Endothelial cell of umbilical vein (primary cell): ENCODE results near the gene PLD2. TPM values are rescaled to one million over a fixed set of nuclear protein-coding genes. Genes with fewer than 3 reads are reported as not detected.
A peak's percentile ranks its signal among the peaks of the same experiment; 100 is the strongest.

ENCODE experiments used
- BruUV-seq: library from RNA; stranded (reverse); fragments of 400-500 nt; replicated peaks from 2 replicates; lab custom pipeline; 2021; lab: Mats Ljungman, UMichigan
- CTCF ChIA-PET: fragments of 300-600, 350-600 bp; sonication (Branson Sonifier 250); formaldehyde crosslinking; loops from one replicate; lab custom pipeline; 2021; ENCODE audit warnings: antibody characterized with exemption, inconsistent platforms; lab: Charles Lee
- POLR2A ChIA-PET: fragments of 300-600, 350-600 bp; sonication (Branson Sonifier 250); formaldehyde crosslinking; loops from one replicate; lab custom pipeline; 2021; ENCODE audit warnings: antibody characterized with exemption, inconsistent platforms; lab: Charles Lee
- DNase-seq: peaks from one replicate; pipeline ENCODE4 v3.0.0-alpha.2; 2011; ENCODE audit warnings: low read depth, low spot score
- FAIRE-seq: peaks from 2 replicates; lab custom pipeline; 2011; peaks lifted over from hg19 to GRCh38; lab: Jason Lieb, UNC
- H2AFZ ChIP-seq: 2 replicates; pipeline ENCODE4 v1.6.0; 2012; ENCODE audit warnings: low read depth, low read length, control low read depth, inconsistent platforms
- H3K27ac ChIP-seq: 2 replicates; pipeline ENCODE4 v1.5.1; 2011; ENCODE audit warnings: low read depth, mild to moderate bottlenecking, control low read depth, low read length, moderate library complexity; ENCODE audit not compliant: insufficient read depth
- H3K27me3 ChIP-seq, 2 experiments: 2 replicates each; pipeline versions ENCODE4 v1.6.0 to v1.6.1; 2011; ENCODE audit warnings: low read length in 2 of 2, mixed read lengths in 1 of 2; ENCODE audit not compliant: control insufficient read depth in 2 of 2, insufficient read depth in 2 of 2
- H3K36me3 ChIP-seq, 2 experiments: 2 replicates in 1 of 2; 3 replicates in 1 of 2; pipeline ENCODE4 v1.5.1; 2011; ENCODE audit warnings: low read length in 2 of 2, mild to moderate bottlenecking in 1 of 2, moderate library complexity in 1 of 2; ENCODE audit not compliant: control insufficient read depth in 2 of 2, insufficient read depth in 2 of 2; ENCODE audit errors: extremely low read depth in 1 of 2
- H3K4me1 ChIP-seq: 3 replicates; pipeline ENCODE4 v1.5.1; 2011; ENCODE audit warnings: mild to moderate bottlenecking, low read length; ENCODE audit not compliant: control insufficient read depth, insufficient read depth; ENCODE audit errors: extremely low read depth
- H3K4me2 ChIP-seq: 2 replicates; pipeline ENCODE4 v1.6.1; 2011; ENCODE audit warnings: low read length, control low read depth, mixed read lengths; ENCODE audit not compliant: insufficient read depth
- H3K4me3 ChIP-seq, 3 experiments: fragments of 200-600 bp in 1 of 3; sonication (generic), shearing (Covaris generic) in 1 of 3; replicated peaks in 1 of 3; 2 replicates each; pipeline ENCODE4 v1.5.1; 2011 to 2016; ENCODE audit warnings: control low read depth in 3 of 3, low read length in 3 of 3, mild to moderate bottlenecking in 2 of 3, inconsistent platforms in 1 of 3, low read depth in 1 of 3, moderate library complexity in 1 of 3; ENCODE audit not compliant: insufficient read depth in 1 of 3
- H3K79me2 ChIP-seq: 2 replicates; pipeline ENCODE4 v1.6.0; 2012; ENCODE audit warnings: low read length, inconsistent platforms; ENCODE audit not compliant: control insufficient read depth, insufficient read depth
- H3K9ac ChIP-seq: replicated peaks from 2 replicates; pipeline ENCODE3; 2011; ENCODE audit warnings: low read length, control low read depth; ENCODE audit not compliant: insufficient read depth; ENCODE audit errors: extremely low read depth
- H3K9me1 ChIP-seq: replicated peaks from 3 replicates; pipeline ENCODE4 v1.6.0; 2011; ENCODE audit warnings: mild to moderate bottlenecking, low read length; ENCODE audit not compliant: control insufficient read depth, insufficient read depth; ENCODE audit errors: extremely low read depth
- H3K9me3 ChIP-seq: replicated peaks from 2 replicates; pipeline ENCODE4 v1.5.1; 2012; ENCODE audit warnings: low read length, inconsistent platforms; ENCODE audit not compliant: control insufficient read depth, insufficient read depth
- H4K20me1 ChIP-seq: replicated peaks from 2 replicates; pipeline ENCODE3; 2011; ENCODE audit warnings: mild to moderate bottlenecking, low read length; ENCODE audit not compliant: control insufficient read depth, insufficient read depth; ENCODE audit errors: extremely low read depth
- EZH2 ChIP-seq: IDR thresholded peaks from 2 replicates; pipeline ENCODE4 v1.6.1; 2012; ENCODE audit warnings: borderline replicate concordance, low read depth, mild to moderate bottlenecking, moderate library complexity, low read length, inconsistent platforms; ENCODE audit not compliant: severe bottlenecking
- FOS ChIP-seq: IDR thresholded peaks from 2 replicates; pipeline ENCODE4 v1.6.1; 2011; ENCODE audit warnings: mild to moderate bottlenecking, low read length, moderate library complexity, borderline replicate concordance; ENCODE audit not compliant: insufficient read depth
- GATA2 ChIP-seq: IDR thresholded peaks from 2 replicates; pipeline ENCODE4 v1.7.0; 2011; ENCODE audit warnings: low read depth, mild to moderate bottlenecking, moderate library complexity, mixed read lengths, low read length; ENCODE audit not compliant: insufficient read length, insufficient read depth
- JUN ChIP-seq: IDR thresholded peaks from 2 replicates; pipeline ENCODE4 v1.6.1; 2011; ENCODE audit warnings: borderline replicate concordance, low read depth; ENCODE audit not compliant: insufficient read length, insufficient read depth
- MAX ChIP-seq: IDR thresholded peaks from 2 replicates; pipeline ENCODE4 v1.6.1; 2011; ENCODE audit not compliant: insufficient read depth, insufficient read length
- MYC ChIP-seq: IDR thresholded peaks from one replicate; pipeline ENCODE4 v1.6.1; 2011; ENCODE audit warnings: mild to moderate bottlenecking, low read depth, low read length
- POLR2A ChIP-seq: IDR thresholded peaks from 2 replicates; pipeline ENCODE4 v1.6.1; 2012; ENCODE audit warnings: low read depth, mild to moderate bottlenecking, control low read depth, low read length
- POLR2AphosphoS5 ChIP-seq: IDR thresholded peaks from 2 replicates; pipeline ENCODE4 v1.6.1; 2012; ENCODE audit warnings: low read depth, mild to moderate bottlenecking, control low read depth, low read length, moderate library complexity; ENCODE audit not compliant: insufficient read depth
- dilution Hi-C: fragments of 300-500 bp; cut with MboI; formaldehyde crosslinking; loops from one replicate; pipeline ENCODE4 v1.15.0; 2019; ENCODE audit warnings: low sequenced_read_pairs; ENCODE audit not compliant: extremely low pct_ligation_motif_present
- intact Hi-C: fragments of 100-400 bp; cut with micrococcal nuclease; formaldehyde crosslinking; loops from one replicate; pipeline ENCODE4 v1.10.0; 2022
- polyA plus RNA-seq, 4 experiments: library from polyadenylated mRNA; depleted of rRNA in 3 of 4; stranded (reverse) in 3 of 4; unstranded in 1 of 4; fragments of >200 nt; gene quantifications; 2 replicates each; pipeline versions ENCODE4 v1.2.1 to v1.2.3, GENCODE V29; 2011 to 2012; ENCODE audit warnings: missing spikeins in 1 of 4
- total RNA-seq: library from RNA; stranded (reverse); gene quantifications from 2 replicates; pipeline ENCODE4 v1.2.3, GENCODE V29; 2021
- TF ChIP-seq, protein P1 (sequence below), 2 donors: IDR thresholded peaks; 1 replicate in 1 of 2; 2 replicates in 1 of 2; pipeline ENCODE4 v1.5.1; 2011; ENCODE audit warnings: low read length in 2 of 2, mild to moderate bottlenecking in 2 of 2, moderate library complexity in 2 of 2, control low read depth in 1 of 2, inconsistent platforms in 1 of 2, low read depth in 1 of 2; ENCODE audit not compliant: insufficient read depth in 1 of 2; ENCODE audit errors: extremely low read depth in 1 of 2

The PLD2 gene
- total and polyA plus RNA-seq, 2 donors (not counting 3 experiments of a cell fraction or from before 2014, with no cell fraction given) = 52.3 to 54.7 TPM

DNA sequence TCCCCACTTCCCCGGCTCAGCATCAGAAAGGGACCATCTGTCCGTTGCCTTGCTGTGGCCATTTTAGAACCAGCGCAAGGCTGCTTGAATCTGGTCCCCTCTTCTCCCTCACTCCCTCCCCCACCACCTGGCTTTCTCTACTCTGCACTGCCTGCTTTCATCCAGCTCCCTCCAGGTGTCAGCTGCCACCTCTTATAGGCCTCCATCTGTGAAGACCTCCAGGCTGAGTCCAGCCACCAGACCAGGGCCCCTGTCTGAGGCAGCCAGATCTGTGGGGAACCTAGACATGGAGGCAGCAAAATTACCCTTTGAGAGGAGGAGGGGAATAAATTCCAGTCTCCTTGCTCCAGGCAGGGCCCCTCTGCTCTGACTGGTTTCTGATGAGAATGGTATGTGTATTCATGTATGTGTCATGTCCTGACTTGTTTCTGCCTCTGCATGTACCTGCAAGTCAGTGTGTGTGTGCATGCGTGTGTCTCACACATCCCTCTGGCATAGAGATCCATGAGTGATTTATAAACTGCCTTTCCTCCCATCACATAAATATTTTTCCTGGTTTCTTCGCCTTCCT is 47.2 kb downstream of the PLD2 start:
- Histone ChIP-seq H2AFZ (no peak overlapping the region), H4K20me1 (no peaks in the 10 kb centered on the region), H3K4me3 (no peak overlapping the region), H3K36me3 (no peaks in the 10 kb centered on the region), H3K9ac (no peak overlapping the region), H3K9me3 (no peaks in the 10 kb centered on the region), H3K4me1 (peaks cover 36% of the 10 kb centered on the region), H3K27me3 (no peaks in the 10 kb centered on the region), H3K79me2 (peaks cover 20% of the 10 kb centered on the region), H3K4me2 (no peak overlapping the region), H3K9me1 (no peaks in the 10 kb centered on the region), H3K27ac (no peak overlapping the region)
- TF ChIP-seq EZH2 = no peak
- no peak for TF ChIP-seq POLR2A
- TF ChIP-seq, protein P1, sequence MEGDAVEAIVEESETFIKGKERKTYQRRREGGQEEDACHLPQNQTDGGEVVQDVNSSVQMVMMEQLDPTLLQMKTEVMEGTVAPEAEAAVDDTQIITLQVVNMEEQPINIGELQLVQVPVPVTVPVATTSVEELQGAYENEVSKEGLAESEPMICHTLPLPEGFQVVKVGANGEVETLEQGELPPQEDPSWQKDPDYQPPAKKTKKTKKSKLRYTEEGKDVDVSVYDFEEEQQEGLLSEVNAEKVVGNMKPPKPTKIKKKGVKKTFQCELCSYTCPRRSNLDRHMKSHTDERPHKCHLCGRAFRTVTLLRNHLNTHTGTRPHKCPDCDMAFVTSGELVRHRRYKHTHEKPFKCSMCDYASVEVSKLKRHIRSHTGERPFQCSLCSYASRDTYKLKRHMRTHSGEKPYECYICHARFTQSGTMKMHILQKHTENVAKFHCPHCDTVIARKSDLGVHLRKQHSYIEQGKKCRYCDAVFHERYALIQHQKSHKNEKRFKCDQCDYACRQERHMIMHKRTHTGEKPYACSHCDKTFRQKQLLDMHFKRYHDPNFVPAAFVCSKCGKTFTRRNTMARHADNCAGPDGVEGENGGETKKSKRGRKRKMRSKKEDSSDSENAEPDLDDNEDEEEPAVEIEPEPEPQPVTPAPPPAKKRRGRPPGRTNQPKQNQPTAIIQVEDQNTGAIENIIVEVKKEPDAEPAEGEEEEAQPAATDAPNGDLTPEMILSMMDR (IDR thresholded peaks at IDR 0.05; ENCODE audit: extremely low read depth in 1 of 2, insufficient read depth in 1 of 2, low read depth in 1 of 2, low read length in 2 of 2) = no peak
- TF ChIP-seq MAX = no peak
- no peak for TF ChIP-seq MYC
- no peak for TF ChIP-seq FOS
- TF ChIP-seq GATA2 = no peak
- TF ChIP-seq POLR2AphosphoS5 = no peak
- TF ChIP-seq JUN = no peak
- dilution Hi-C loops = no loop called here
- peak; percentile 38 for DNase-seq
- ChIA-PET CTCF (no interaction called here), POLR2A (no interaction called here)
- BruUV-seq = no TSS peak
- no peak for FAIRE-seq
- intact Hi-C loops = no loop called here
